ENCODE results near the gene SEMA5B.

The SEMA5B gene

DNA sequence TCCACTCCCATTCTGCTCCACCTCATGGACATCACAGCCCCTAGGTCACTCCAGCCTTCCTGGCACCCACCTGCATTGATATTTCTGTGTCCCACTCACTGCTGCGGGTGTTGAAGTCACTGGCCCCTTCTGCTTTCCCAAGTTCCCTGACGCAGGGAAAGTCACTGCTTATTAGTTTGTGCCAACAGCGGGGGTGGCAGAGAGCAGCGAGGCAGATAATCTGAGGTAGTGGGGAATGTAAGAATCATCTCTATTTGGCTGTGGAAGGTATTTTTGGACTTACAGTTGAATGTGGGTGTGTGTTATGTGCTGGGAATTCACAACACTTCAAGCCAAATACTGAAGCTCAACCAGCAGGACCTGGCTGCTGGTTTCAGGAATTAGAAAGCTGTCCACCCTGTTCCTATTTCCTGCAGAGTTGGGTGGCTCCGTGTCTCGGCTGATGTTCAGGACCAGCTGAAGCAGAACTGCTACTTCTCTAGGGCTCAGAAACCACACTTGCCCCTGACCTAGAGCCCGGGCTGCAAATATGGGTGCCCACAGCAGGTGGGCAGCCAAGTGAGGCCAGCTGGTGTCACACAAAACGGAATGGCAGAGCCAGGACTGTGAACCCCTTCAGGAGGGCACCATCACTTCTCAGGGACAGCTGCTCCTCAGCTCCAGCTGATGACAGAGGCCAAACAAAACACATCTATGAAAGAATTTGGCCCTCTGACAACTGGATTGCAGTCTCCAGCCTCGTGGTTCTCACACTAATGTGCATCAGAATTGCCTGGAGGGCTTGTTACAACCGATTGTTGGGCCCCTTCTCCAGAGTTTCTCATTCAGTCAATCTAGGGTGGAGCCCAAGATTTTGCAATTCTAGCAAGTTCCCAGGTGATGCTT, 57.7 kb downstream of the SEMA5B start:
- DNase-seq = no peak

DNA sequence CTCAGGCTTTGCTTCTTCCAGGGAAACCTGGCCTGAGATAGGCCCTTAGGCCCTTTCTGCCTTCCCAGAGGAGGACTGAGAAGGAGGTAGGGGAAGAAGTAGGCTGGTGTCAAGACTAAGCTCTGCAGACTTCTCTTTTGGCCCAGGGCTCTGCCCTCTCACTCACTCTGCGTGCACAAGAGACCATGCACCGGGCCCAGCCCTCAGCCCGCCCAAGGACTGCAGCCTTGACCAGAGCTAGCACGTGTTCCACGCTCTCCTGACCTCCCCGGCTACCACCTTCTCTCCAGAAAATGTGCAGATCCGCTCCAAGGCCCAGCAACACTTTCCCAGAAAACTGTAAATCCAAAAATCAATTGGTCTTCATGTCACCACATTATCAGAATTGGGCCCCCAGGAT, 59.8 kb downstream of the SEMA5B start:
- DNase-seq = no peak

DNA sequence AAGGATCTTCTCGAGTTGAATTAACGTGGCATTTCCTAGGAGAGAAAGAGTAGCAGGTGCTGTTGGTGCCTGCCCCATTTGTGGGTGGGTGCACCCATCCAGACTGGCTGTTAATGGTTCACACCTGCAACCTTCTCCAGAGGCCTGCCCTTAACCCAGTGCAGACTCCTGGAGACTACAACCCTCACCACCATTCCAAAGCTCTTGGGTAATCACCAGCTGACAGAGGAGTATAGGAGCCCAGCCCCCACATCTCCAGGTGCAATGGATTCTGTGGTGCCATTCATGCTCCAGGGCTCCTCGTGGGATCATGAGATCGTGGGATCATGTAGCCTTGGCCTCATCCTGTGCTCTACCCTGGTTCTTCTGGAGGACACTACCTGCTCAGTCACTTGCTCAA, 60.2 kb downstream of the SEMA5B start:
- no peak for DNase-seq

DNA sequence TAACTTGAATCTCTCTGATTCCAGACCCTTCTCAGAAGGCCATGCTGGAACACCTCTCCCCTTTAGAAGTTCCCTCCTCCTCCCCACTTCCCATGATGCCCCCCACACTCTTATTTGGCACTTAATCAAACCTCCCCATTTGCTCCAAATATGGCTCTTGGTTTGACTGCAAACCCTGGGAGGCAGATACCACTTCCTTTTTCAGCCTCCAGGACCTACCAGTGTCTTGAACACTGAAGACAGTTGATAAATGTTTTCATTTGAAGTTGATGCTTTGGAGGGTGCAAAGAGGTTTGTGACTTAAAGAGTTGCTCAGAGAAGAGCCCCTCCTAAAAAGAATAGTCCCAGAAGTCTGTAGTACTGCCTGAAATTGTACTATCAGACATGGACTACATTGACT, 61.5 kb downstream of the SEMA5B start:
- no peak for DNase-seq

DNA sequence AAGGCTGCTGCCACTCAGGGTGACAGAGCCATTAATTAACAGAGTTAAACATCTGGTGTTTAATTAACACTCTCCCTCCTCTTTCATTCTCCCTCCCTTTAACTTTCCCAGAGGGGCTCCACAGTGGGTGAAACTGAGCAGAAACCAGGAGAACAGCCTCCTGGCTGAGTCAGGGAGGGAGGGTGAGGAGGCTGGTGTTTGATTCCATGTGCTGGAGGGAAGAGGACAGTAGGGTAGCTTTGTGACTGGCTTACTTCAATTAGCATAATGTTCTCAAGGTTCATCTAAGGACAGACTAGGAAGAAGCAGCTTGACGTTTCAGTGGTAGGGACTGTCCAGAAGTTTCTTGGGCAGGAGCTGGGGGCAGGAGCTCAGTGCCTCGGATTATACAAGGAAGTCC, 62.8 kb downstream of the SEMA5B start:
- DNase-seq = no peak

DNA sequence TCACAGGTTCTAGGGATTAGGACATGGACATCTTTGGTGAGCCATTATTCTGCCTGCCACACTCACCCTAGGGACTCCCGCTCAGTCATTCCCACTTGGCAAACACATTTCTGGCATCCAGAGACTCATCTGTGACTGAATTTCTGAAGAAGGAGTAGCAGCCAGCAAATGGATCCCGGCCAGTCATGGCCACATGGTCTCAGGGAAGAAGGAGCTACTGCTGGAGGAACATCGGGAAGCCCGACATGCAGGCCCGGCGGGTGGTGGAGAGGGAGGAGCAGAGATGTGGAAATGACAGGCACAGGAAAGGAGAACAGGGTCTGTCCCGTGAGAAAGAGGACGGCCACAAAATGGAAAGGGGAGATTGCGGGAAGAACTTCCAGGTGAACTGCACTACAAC, 65.4 kb downstream of the SEMA5B start:
- DNase-seq = no peak

DNA sequence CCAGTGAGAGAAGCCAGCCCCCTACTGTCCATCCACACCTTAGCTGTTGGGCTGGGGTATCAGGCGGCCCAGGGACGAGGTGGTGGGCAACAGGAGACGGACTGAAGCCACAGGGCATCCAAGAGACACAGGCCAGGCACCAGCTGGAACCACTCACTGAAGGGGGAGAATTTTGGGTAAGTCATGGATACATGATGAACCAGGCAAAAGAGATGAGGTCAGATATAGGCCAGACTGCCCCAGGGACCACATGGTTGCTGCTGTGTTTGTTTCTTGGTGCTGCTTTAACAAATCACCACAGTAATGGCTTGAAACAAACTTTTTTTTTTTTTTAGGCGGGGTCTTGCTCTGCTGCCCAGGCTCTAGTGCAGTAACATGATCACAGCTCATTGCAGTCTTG, 66.4 kb downstream of the SEMA5B start:
- no peak for DNase-seq

DNA sequence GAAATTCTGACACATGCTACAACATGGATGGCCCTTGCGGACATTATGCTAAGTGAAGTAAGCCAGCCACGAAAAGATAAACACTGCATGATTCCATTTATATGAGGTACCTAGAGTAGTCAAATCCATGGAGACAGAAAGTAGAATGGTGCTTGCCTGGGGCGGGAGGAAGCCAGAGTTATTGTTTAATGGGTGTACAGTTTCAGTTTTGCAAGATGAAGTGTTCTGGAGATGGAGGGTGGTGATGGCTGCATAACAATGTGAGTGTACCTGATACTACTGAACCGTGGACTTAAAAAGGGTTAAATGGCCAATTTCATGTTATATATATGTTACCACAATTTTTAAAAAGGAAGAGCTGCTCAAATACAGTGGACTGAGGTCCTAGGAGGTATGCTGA, 66.9 kb downstream of the SEMA5B start:
- DNase-seq = no peak

DNA sequence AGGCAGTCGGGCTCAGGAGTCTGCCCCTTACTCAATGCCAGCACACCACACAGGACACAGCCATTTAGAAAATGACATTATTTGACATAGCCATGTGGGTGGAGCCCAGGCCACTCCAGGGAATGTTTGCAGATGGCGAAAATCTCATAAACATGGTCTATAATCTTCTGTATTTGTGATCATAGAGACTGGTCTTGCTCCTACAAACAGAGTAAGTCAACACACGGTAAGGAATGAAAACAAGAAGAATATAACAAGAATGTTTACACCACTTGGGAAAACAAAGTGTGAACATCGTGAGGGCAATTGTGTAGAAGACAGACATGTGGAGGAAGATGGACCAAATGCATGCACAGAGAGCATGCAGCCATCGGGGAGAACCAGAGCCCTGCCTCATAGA, 68.2 kb downstream of the SEMA5B start:
- no peak for DNase-seq

DNA sequence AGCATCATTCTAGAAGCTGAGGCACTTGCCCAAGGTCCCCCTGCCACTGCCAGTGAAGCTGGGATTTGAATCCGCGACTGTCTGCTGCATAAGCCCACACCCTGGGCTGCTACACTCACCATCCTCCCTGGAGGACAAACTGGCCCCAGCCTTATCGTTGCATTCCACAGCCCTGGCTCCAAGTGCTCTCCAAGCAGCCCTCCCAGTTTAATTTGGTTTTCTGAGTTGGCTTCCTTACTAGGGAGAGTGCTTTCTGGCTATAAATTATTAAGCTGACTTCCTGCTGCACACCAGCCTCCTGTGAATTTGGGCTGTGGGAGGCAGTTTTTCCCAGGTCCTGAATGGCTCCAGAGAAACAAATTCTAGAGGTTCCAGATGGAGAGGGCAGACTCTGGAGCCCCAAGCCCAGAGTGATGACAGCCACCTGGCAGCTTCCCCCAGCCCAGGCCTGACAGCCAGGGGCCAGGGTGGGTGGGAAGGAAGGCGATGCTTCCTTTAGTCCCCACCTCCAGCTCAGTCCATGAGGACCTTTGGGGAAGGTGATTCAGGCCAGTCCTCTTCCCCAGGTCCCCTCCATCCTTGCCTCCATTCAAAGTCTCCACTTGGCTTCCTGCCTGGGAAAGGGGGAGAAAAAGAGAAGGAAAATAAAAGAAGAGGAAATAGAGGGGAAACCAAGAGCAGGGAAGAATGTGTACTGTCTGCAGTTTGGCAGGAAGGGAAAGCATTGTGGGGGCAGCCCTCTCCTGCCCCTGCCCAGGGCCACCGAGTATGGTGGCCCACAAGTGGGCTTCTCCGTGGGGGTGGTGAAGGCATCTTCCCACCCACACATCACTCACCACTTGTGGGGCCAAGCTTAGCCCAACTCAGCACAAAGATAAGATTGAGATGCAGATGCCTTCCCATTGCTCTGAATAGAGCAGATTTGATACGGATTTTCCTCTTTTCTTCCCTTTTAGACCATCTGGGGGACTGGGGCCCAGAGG, 69.6 kb downstream of the SEMA5B start:
- no peak for DNase-seq

DNA sequence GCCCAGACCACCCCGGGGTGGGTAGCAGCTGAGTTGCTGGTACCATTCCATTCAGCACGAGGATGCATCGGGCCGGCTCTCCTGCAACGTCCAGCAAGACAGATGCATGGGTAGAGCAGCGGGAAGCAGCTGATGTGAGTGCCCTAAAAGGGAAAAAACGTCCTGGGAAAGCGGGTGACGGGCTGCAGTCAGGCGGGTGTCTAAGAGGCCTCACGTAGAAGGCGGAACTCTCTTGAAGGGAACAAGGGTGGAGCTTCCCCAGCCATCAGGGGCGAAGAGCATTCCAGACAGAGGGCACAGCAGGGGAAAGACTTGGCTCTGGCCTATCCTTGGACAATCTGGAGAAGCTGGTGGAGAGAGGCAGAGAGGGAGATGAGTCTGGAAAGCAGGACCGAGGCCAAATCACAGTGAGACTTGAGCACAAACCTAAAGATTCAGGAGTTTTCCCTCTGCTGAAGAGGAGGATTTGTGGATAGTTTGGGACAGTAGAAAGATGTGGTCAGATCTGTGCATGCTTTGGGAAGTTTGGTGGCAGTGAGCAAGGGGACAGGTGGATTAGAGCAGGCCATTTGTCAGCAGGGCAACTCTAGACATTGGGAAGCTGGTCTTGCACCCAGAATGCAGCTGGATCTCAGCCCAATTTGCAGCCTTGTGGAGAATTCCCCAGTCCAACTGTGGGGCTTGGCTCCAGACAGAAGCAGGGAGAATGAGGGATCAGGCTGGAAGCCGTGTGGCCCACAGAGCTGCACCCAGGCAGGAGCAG, 70.7 kb downstream of the SEMA5B start:
- no peak for DNase-seq

DNA sequence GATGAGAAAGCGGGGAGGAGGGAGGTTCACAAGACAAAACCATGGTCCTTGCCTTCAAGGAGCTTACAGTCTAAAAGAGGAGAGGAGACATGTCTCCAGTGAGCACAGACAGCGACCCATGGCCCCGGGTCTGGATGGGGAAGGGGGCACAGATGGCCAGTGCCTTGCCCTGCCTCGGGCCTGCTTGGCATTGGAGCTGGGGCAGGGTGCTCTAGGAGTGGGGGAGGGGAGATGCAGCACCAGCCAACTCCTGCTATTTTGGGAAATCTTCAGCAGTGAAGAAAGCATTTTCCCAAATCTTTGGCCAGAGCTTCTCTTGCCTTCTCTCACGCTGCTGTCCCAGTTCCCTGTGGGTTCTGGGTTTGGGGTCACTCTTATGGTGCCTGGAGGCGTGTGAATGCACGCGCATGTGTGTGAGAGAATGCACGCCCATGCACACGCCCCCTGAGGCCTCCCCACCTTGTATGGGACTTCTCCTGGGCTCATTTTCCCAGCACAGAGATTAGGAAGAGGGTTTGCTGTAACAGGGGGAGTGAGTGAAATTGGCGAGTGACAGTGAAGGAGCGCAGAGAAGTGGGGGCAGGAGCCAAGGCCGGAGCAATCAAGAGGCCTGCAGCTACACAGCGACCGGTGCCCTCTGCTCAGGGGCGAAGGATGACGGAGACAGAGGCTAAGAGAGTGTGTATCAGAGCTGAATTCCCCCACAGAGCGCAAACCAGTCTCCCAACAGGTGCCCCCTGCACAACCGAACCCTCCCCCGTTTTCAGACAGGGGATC, 71.5 kb downstream of the SEMA5B start:
- no peak for DNase-seq

DNA sequence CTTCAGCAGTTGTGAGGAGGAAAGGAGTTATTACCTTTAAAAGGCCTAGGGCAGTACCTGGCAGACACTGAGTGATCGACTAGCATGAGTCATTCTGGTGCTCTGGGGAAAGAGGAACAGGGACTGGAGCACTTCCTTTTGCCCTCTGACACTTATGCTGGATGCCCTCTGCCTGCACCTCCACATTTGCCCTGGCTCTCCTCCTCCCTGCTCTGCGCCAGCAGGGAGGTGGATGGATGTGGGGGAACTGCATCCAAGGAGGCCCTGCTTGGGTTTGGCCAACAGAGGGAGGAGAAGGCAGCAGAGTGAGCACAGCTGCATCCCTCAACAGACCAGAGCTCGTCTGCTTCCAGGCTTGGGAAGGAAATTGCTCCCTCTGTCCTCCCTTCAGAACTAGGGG, 75.0 kb downstream of the SEMA5B start:
- no peak for DNase-seq

DNA sequence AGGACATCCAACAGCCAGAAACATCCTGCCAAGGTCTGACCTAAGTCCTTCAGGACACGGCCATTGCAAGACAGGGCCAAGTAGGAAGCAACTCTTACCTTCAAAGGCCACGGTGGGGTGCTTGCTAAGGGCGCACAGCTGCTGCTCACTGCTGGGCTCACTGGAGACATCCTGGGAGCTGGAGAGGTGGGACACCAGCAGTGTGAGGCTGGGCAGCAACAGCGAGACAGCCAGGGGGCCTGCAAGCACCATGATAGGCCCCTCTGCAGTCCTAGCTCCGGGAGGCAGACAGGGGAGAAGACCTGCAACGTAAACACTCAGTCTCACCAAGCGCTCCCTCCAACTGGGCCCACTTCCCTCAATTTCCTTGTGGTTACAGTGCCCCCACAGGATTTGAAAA, 79.2 kb downstream of the SEMA5B start:
- no peak for DNase-seq

DNA sequence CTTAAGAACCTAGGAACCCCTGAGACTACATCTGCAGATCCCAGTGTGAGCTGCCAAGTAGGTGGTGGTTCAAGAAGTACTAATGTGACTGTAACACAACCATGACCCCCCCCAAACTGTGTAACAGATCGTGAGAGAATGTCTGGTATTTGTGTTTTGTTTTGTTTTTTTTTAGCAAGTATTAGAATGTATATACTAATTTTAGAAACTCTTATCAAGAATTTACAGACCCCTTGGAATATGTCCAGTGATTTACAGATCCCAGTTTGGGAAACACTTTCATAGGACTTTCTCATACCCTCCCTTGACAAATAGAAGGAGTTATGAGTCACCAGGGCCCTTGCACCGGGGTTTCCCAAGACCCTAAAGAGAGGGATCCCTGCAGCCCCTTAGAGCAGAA, 79.8 kb downstream of the SEMA5B start:
- DNase-seq = no peak

DNA sequence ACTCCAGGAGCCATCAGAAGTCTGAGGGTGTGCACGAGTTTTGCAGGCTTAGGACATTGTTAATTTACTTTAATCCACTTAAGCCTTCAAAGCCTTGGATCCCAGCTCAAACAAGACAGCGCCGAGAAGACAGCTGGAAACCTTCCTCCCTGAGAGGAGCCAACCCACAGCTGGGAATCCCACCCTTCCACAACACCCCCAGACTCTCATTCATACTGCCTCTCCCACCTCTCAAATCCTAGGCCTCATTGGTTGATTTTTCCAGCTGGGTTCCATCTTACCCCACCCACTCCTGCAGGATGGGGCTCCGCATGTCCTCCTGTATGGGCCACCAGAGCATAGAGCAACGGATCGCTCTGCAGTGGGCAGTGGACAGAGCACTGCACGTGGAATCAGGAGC, 80.4 kb downstream of the SEMA5B start:
- DNase-seq = no peak

DNA sequence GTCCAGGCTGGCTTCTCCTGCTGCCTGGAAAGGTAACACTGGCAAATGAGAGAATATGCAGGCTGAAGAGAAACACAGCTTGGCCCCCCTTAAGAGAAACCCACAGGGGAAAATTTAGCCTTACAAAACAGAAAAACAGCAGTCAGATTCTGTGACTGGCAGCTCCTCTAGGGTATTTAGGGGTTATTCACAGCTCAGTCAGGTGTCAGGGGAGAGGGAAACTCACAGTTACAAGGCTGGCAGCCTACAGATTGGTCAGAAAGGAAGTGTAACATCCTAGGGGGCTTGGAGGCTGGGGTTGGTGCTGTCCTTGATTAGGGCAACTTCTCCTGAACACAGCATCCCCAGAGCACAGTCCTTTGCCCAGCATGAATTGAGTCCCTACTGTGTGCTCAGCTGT, 81.4 kb downstream of the SEMA5B start:
- DNase-seq = no peak

DNA sequence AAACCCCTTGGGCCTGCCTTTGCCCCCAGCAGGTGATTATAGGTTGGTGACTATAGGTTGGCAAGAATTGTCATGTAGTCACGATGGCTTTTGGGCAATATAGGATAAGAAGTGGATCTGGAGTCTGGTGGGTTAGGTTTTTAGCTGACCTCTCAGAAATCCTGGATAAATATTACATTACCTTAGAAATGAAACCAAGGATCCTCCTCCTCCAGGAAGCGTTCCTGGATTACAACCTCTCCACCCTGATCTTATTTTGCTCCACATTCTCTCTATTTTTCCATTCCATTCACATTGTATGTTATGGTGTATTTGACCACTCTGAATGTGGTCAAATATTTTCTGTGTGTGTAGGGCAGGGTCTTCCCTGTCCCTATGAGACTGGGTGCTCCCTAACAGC, 82.3 kb downstream of the SEMA5B start:
- no peak for DNase-seq

DNA sequence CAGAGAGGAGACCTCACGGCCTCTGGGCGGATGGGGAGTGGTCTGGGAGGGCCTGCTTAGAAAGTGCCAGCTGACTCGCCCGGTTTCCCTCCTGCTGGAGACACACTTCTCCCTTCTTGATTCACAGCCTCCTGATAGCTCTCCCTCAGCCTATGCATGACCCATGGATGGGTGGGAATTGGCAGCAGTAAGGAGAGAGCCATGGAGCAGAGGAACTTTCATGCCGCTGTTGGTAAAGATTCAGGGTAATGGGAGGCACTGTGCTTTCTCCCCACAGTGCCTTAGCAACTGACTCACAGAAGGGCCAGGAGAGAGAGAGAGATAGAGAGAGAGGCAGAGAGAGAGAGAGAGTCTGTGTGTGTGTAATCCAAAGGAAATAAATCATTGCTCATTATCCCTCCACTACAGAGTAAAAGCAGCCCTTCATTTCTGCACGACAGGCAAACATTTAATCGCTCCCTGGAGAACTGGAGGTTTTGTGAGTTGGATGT, 82.8 kb downstream of the SEMA5B start:
- DNase-seq = no peak

DNA sequence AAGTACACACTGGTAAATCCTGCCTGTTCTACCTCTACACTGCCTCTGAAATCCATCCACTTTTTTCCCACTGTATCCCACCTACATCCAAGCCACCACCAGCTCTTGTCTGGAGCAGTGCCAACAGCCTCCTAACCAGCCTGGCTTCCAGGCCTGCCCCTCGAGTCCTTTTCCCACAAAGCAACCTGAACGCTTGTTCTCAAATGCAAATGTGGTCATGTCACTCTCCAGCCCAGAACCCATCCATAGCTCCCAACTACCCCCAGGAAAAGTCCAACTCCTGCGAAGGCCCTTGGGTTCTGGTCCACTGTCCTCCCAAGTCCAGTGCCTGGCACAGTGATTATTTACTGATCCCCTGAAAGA, 83.8 kb downstream of the SEMA5B start:
- DNase-seq = no peak

DNA sequence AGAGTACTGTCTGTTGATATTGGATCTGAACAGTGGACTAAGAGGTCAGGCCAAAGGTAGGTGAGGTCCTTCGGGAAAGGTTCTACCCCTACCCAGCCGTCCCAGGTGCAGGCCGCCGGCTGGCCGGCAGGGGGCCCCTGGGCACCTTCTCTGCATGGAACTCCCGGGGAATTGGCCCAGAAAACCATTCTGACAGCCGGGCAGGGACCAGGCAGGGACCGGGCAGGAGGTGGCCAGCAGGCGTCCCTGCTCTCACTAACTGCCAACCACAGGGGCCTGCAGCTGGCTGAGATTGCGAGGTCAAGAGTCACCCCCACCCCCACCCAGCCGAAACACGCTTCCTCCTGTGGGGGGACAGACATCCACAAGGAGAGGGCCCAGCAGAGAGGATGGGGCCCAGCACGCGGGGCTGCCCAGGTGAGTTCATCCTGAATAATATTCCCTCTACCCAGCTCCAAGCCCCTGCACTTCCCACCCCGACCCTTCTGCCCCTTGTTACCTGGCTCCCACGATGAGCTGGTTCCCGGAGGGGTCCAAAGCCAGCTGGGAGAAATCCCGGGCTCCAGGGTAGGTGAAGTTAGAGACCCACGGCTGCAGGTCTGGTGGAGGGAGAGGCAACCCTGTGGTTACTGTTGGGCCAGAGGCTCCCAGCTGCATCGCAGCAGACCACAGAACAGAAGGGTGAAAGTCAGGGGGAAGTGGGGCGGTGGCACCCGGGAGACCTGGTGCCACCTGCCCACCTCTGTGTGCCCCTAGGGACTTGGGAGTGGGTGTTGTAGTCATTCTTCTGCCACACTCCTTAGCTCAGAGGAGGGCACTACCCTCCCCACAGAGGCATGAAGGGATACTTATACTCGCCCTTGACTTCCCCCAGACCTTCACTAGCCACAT, 84.4 kb downstream of the SEMA5B start:
- peak; percentile 15 for DNase-seq
